Activated CD4-positive, alpha-beta T cell treated with anti-CD3 and anti-CD28 coated beads for 36 hours (primary cell): ENCODE data around the gene TBC1D19. TPM values are rescaled to one million over a fixed set of nuclear protein-coding genes. Genes with fewer than 3 reads are reported as not detected.

Experiments
- ATAC-seq: fragments of 200-7000 bp; cut with Tn5 transposase; one replicate; pipeline ENCODE4 v1.10.0; 2021; ENCODE audit warnings: mild to moderate bottlenecking, moderate library complexity
- CTCF ChIA-PET: fragments of 350-600 bp; sonication (Branson Sonifier 250); formaldehyde crosslinking; loops from one replicate; lab custom pipeline; 2021; ENCODE audit warnings: antibody characterized with exemption; lab: Charles Lee
- POLR2A ChIA-PET: fragments of 350-600 bp; sonication (Branson Sonifier 250); formaldehyde crosslinking; loops from one replicate; lab custom pipeline; 2021; ENCODE audit warnings: antibody characterized with exemption, inconsistent platforms; lab: Charles Lee
- DNase-seq: peaks from one replicate; pipeline ENCODE4 v3.0.0-alpha.2; 2020
- H3K27ac Mint-ChIP-seq: one replicate; pipeline ENCODE4 v1.8.0; 2021; ENCODE audit warnings: mixed read lengths
- H3K27me3 Mint-ChIP-seq: one replicate; pipeline ENCODE4 v1.8.0; 2021; ENCODE audit warnings: mixed read lengths
- H3K36me3 Mint-ChIP-seq: one replicate; pipeline ENCODE4 v1.8.0; 2021; ENCODE audit warnings: low read depth, mixed read lengths
- H3K4me1 Mint-ChIP-seq: one replicate; pipeline ENCODE4 v1.8.0; 2021; ENCODE audit warnings: mixed read lengths
- H3K4me3 Mint-ChIP-seq: one replicate; pipeline ENCODE4 v1.8.0; 2021; ENCODE audit warnings: mild to moderate bottlenecking, moderate library complexity, mixed read lengths
- H3K9me3 Mint-ChIP-seq: one replicate; pipeline ENCODE4 v1.8.0; 2021; ENCODE audit warnings: low read depth, mixed read lengths
- intact Hi-C, 2 experiments: fragments of 100-400 bp; cut with DNase I in 1 of 2; cut with micrococcal nuclease in 1 of 2; formaldehyde crosslinking; loops; one replicate each; pipeline versions ENCODE4 v1.14.2 to v1.15.1; 2022 to 2024; cut with DNase I, micrococcal nuclease
- total RNA-seq, 2 experiments: library from RNA; stranded (reverse); gene quantifications; one replicate each; pipeline ENCODE4 v1.2.3, GENCODE V29; 2021

Gene TBC1D19
- total RNA-seq, 2 experiments from 2014 or later = 5.0 to 5.3 TPM

DNA sequence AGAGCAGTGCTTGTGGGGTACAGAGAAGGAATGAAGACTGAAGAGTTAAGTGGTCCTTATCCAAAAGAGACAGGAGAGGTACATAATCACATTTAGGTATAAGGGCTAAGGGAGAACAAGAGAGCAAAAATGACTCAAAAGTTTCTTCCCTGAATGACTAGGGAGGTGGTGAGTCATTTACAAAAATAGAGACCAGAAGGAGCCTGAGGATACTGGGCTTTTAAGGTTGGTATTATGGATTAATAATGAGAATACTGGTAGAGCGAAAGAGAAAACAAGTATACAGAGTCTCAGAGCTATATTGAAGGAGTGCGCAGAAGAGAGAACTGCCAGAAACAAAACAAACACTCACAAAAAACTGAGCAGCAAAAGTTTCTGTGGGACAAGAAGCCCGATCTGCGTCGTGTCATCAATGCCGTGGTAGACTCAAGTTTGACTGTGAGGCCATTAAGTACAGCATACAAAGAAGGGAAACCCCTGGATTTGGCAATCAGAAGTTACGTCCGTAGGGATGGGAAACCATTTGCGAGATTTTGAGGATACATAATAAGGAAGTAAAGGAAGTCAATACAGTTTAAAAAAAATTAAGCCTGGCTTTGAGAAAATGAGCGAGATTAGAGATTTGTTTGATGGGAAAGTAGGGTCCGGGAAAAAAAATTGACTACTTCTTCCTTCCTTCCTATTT is 147.6 kb downstream of the TBC1D19 start:
- ChIA-PET POLR2A (no interaction called here), CTCF (no interaction called here)
- Mint-ChIP-seq H3K9me3 (no peaks in the 10 kb centered on the region), H3K36me3 (peaks cover 2% of the 10 kb centered on the region), H3K4me3 (no peak overlapping the region), H3K27me3 (no peaks in the 10 kb centered on the region), H3K4me1 (peaks cover 11% of the 10 kb centered on the region), H3K27ac (peak overlapping the region; percentile 42)
- intact Hi-C loops = loop anchor here (1.0 to 5.0 kb wide), 4 partner anchors 15 to 271 kb away; no protein-coding TSS in a partner anchor
- DNase-seq (peak; percentile 11), ATAC-seq (peak; percentile 96)

DNA sequence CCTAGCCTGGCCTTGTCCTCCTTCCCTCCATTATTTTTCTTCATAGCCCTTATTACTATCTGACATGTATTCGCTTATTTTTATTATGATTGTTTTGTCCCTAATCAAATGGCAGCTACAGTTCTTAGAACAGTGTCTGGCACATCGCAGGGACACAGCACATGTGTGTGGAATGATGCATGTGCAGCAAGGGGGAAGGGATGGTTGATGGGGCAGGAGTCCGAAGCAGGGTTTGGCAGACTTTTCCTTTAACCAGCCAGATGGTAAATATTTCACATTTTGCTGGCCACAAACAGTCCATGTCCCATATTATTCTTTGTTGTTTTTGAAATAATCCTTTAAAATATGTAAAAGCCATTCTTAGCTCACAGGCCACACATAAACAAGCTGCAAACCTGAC is 148.5 kb downstream of the TBC1D19 start:
- H3K4me1 Mint-ChIP-seq = peaks cover 11% of the 10 kb centered on the region
- DNase-seq (no peak), ATAC-seq (no peak)
- intact Hi-C loops = loop anchor here (1.0 to 5.0 kb wide), 2 partner anchors 18 to 270 kb away; no protein-coding TSS in a partner anchor
- no peaks in the 10 kb centered on the region for H3K27me3 Mint-ChIP-seq
- ChIA-PET CTCF (interaction anchor here (1.1 to 1.3 kb wide), 3 partner anchors 11 to 272 kb away, joined by 3 to 6 read pairs (median 3); no protein-coding TSS in a partner anchor), POLR2A (no interaction called here)
- H3K36me3 Mint-ChIP-seq = peaks cover 2% of the 10 kb centered on the region
- H3K9me3 Mint-ChIP-seq = no peaks in the 10 kb centered on the region
- H3K4me3 Mint-ChIP-seq = no peak overlapping the region
- peak overlapping the region; percentile 5 for H3K27ac Mint-ChIP-seq

DNA sequence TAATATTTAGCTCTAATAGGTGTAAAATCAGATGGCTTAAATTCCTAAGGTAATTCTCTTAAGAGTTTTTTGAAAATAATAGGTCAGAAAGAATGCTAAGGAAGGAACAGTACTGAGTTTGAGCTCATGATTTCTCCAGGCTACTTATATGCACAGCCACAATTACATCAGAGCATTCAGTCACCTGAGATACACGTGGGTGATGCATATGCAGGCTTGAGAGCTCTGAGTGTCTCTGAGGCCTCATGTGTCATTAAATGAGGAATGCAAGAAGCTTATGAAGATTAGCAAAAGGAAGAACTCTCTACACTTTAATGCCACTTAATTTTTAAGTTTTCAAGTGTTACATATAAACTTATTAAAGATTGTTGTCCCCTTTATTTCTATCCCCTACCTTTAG is 152.7 kb downstream of the TBC1D19 start:
- H3K4me3 Mint-ChIP-seq = no peak overlapping the region
- no peaks in the 10 kb centered on the region for H3K27me3 Mint-ChIP-seq
- ATAC-seq = no peak
- CTCF ChIA-PET = interaction anchor here (0.7 kb wide), 1 partner anchor 10 kb away, joined by 3 read pairs; no protein-coding TSS in a partner anchor
- intact Hi-C loops = no loop called here
- no peaks in the 10 kb centered on the region for H3K9me3 Mint-ChIP-seq
- no peak overlapping the region for H3K27ac Mint-ChIP-seq
- peaks cover 2% of the 10 kb centered on the region for H3K4me1 Mint-ChIP-seq
- POLR2A ChIA-PET = no interaction called here
- peaks cover 2% of the 10 kb centered on the region for H3K36me3 Mint-ChIP-seq
- DNase-seq = no peak

DNA sequence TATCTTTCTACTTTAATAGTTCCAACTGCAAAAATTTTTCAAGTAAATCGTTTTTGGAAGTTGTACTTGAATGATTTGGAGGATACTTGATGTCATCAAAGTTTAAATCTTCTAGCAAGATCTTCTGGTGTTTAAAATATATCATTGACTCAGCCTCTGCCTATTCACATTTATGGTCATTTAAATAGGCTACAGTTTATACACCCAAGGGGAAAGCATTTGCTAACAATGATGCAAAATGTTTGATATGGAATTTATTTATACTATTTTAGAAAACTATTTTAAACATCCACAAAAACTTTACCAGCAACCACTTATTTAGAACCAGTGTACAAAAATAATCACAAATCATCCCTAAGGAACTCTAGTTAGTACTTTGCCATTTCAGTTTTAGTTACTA is 153.5 kb downstream of the TBC1D19 start:
- no peaks in the 10 kb centered on the region for H3K4me1 Mint-ChIP-seq
- no peak for ATAC-seq
- POLR2A ChIA-PET = no interaction called here
- no peak overlapping the region for H3K27ac Mint-ChIP-seq
- H3K9me3 Mint-ChIP-seq = no peaks in the 10 kb centered on the region
- CTCF ChIA-PET = no interaction called here
- intact Hi-C loops = no loop called here
- H3K27me3 Mint-ChIP-seq = no peaks in the 10 kb centered on the region
- H3K4me3 Mint-ChIP-seq = no peak overlapping the region
- no peak for DNase-seq
- peaks cover 2% of the 10 kb centered on the region for H3K36me3 Mint-ChIP-seq

DNA sequence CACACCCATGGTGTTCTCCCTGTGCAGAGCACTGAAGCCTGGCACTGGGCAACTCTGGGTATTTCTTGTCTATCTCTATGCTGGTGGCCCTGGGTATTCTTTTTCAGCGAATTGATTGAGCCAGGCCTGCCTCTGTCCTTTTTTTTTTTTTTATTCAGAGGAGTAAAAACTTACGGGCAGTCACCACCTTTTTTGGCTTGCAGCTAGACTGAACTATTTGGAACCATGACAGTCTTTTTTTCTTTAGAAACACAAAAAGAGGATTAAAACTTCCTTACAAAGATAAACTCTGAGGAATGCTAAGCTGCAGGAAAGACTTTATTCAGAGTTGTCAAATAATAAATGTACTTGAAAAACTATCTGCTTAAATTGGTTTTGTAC is 157.6 kb downstream of the TBC1D19 start:
- peaks cover 8% of the 10 kb centered on the region for H3K9me3 Mint-ChIP-seq
- peaks cover 13% of the 10 kb centered on the region for H3K36me3 Mint-ChIP-seq
- no peaks in the 10 kb centered on the region for H3K27me3 Mint-ChIP-seq
- CTCF ChIA-PET = no interaction called here
- no peak for DNase-seq
- ATAC-seq = no peak
- H3K27ac Mint-ChIP-seq = no peak overlapping the region
- no peak overlapping the region for H3K4me3 Mint-ChIP-seq
- POLR2A ChIA-PET = interaction anchor here (0.6 kb wide), 1 partner anchor 155 kb away, joined by 3 read pairs; no protein-coding TSS in a partner anchor
- H3K4me1 Mint-ChIP-seq = peaks cover 4% of the 10 kb centered on the region
- intact Hi-C loops = no loop called here

DNA sequence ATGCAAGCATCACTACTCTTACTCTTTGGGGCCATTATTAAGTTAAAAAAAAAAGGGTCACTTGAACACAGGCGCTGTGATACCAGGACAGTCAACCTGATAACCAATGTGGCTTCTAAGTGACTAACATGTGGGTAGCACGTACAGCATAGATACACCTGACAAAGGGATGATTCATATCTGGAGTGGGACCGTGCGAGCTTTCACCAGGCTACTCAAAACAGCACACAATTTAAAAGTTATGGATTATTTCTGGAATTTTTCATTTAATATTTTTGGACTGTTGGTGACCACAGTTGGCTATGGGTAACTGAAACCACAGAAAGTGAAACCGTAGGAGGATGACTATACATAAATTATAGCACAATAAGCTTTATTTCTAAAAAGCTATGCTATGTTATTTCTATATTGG is 162.9 kb downstream of the TBC1D19 start:
- no peak overlapping the region for H3K4me3 Mint-ChIP-seq
- intact Hi-C loops = loop anchor here (1.0 to 5.0 kb wide), 7 partner anchors 16 to 665 kb away; no protein-coding TSS in a partner anchor
- H3K27ac Mint-ChIP-seq = no peak overlapping the region
- ATAC-seq (peak; percentile 100), DNase-seq (peak; percentile 69)
- CTCF ChIA-PET = interaction anchor here (0.5 to 1.2 kb wide), 3 partner anchors 82 to 406 kb away, joined by 3 to 6 read pairs (median 3); no protein-coding TSS in a partner anchor
- H3K27me3 Mint-ChIP-seq = no peaks in the 10 kb centered on the region
- peaks cover 14% of the 10 kb centered on the region for H3K4me1 Mint-ChIP-seq
- peaks cover 24% of the 10 kb centered on the region for H3K36me3 Mint-ChIP-seq
- H3K9me3 Mint-ChIP-seq = peaks cover 8% of the 10 kb centered on the region
- POLR2A ChIA-PET = interaction anchor here (0.6 kb wide), 1 partner anchor 111 kb away, joined by 5 read pairs; no protein-coding TSS in a partner anchor

DNA sequence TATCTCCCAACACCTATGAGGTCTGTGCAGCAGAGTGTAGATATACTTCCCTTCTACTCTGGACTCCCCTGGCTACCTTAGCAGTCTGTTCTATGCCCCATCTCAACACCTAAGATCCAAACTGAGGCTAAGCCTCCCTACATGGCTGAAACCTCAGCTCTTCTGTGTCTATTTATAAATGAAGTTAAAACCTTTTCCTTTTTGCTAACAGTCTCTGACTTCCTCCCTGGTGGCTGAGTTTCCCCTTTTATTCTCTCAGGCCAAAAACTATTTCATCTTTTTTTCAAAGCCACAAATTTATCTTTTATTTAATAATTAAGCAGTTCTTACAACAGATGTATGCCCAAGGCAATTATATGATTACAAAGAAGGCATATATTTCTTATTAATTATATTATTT is 164.9 kb downstream of the TBC1D19 start:
- H3K36me3 Mint-ChIP-seq = peaks cover 18% of the 10 kb centered on the region
- no peak overlapping the region for H3K4me3 Mint-ChIP-seq
- no peaks in the 10 kb centered on the region for H3K27me3 Mint-ChIP-seq
- DNase-seq = no peak
- H3K9me3 Mint-ChIP-seq = peaks cover 5% of the 10 kb centered on the region
- no peak overlapping the region for H3K27ac Mint-ChIP-seq
- intact Hi-C loops = loop anchor here (5.0 kb wide), 3 partner anchors 108 to 667 kb away; no protein-coding TSS in a partner anchor
- no peak for ATAC-seq
- ChIA-PET POLR2A (no interaction called here), CTCF (no interaction called here)
- H3K4me1 Mint-ChIP-seq = peaks cover 18% of the 10 kb centered on the region

DNA sequence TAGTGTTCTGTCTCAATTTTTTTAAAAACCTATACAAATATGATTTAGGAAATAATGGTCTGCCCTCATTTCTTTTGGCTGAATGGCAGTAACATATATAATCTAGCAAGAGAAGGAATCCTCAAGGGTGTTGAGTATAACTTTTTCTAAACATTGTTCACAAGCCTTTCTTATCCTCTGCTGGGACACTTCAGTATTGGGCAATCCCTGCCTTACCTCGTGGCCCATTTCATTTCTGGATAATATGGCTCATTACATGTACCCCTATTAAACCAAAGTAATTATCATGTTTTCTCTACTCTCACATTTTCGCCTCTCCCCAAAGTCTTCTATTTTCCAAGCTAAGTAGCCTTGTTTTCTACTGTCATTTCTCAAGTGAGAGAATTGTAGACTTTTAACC is 166.0 kb downstream of the TBC1D19 start:
- peaks cover 18% of the 10 kb centered on the region for H3K4me1 Mint-ChIP-seq
- DNase-seq (no peak), ATAC-seq (no peak)
- intact Hi-C loops = loop anchor here (1.0 to 5.0 kb wide), 4 partner anchors 18 to 668 kb away; no protein-coding TSS in a partner anchor
- peaks cover 18% of the 10 kb centered on the region for H3K36me3 Mint-ChIP-seq
- H3K27me3 Mint-ChIP-seq = no peaks in the 10 kb centered on the region
- CTCF ChIA-PET = no interaction called here
- H3K27ac Mint-ChIP-seq = no peak overlapping the region
- POLR2A ChIA-PET = no interaction called here
- H3K4me3 Mint-ChIP-seq = no peak overlapping the region
- no peaks in the 10 kb centered on the region for H3K9me3 Mint-ChIP-seq

GRCh38 chr4:26751004-26751403 is 167.1 kb downstream of the TBC1D19 start:
- DNase-seq = no peak
- Mint-ChIP-seq H3K36me3 (peaks cover 17% of the 10 kb centered on the region), H3K27me3 (no peaks in the 10 kb centered on the region), H3K9me3 (no peaks in the 10 kb centered on the region), H3K4me1 (peaks cover 18% of the 10 kb centered on the region), H3K4me3 (no peak overlapping the region), H3K27ac (no peak overlapping the region)
- intact Hi-C loops = no loop called here
- POLR2A ChIA-PET = no interaction called here
- CTCF ChIA-PET = no interaction called here
- no peak for ATAC-seq

- Mint-ChIP-seq H3K27me3 (no peaks in the 10 kb centered on the region), H3K4me3 (no peak overlapping the region), H3K9me3 (no peaks in the 10 kb centered on the region), H3K36me3 (peaks cover 13% of the 10 kb centered on the region), H3K27ac (no peak overlapping the region), H3K4me1 (peaks cover 11% of the 10 kb centered on the region)
- POLR2A ChIA-PET = interaction anchor here (0.7 kb wide), 1 partner anchor 35 kb away, joined by 8 read pairs; no protein-coding TSS in a partner anchor
- intact Hi-C loops = no loop called here
- ATAC-seq (peak; percentile 99), DNase-seq (peak; percentile 15)
- CTCF ChIA-PET = interaction anchor here (1.2 kb wide), 1 partner anchor 8 kb away, joined by 3 read pairs; no protein-coding TSS in a partner anchor
Measured at GRCh38 chr4:26751838-26752237, 168.0 kb downstream of the TBC1D19 start.

DNA sequence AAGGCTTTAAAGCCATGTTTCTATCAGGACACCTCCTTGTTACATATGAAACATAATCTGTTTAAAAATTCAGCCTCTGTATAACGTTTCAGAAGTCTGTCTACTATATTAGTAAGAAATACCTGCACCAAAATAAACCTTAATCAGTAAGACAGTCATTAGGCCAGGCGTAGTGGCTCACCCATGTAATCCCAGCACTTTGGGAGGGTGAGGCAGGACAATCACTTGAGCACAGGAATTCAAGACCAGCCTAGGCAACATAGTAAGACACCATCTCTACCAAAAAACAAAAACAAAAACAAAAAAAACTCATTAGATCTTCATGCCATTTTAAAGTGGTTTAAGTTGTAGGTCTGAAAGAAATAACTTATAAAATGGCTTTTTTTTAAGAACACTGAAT is 169.3 kb downstream of the TBC1D19 start:
- Mint-ChIP-seq H3K9me3 (no peaks in the 10 kb centered on the region), H3K4me1 (peaks cover 8% of the 10 kb centered on the region), H3K27ac (no peak overlapping the region), H3K36me3 (peaks cover 15% of the 10 kb centered on the region), H3K27me3 (no peaks in the 10 kb centered on the region), H3K4me3 (no peak overlapping the region)
- ChIA-PET POLR2A (no interaction called here), CTCF (interaction anchor here (1.2 kb wide), 1 partner anchor 9 kb away, joined by 3 read pairs; no protein-coding TSS in a partner anchor)
- ATAC-seq = no peak
- DNase-seq = no peak
- intact Hi-C loops = no loop called here

DNA sequence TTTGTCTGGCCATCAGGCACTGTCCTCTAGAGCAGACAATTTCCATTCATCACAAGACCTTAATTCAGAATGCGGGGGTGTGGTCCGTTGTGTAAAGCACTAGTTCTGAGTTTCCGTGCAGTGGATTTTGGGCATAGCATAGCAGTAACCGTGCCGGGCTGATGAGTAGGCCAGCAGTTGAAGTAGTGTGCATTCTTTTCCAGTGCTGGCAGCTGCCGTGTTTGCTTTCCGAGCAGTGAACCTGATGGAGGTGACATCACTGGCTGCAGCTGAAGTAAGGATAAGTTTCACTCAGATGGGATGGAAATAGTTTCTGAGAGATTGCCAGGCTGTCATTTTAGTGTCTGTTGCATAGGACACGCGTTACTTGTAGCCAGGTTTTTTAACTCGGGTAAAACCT is 169.7 kb downstream of the TBC1D19 start:
- Mint-ChIP-seq H3K27ac (no peak overlapping the region), H3K36me3 (peaks cover 11% of the 10 kb centered on the region), H3K9me3 (no peaks in the 10 kb centered on the region), H3K4me3 (no peak overlapping the region), H3K4me1 (peaks cover 8% of the 10 kb centered on the region), H3K27me3 (no peaks in the 10 kb centered on the region)
- ChIA-PET POLR2A (no interaction called here), CTCF (no interaction called here)
- ATAC-seq (no peak), DNase-seq (no peak)
- intact Hi-C loops = no loop called here
